Nephron (organoid): ENCODE data around the gene PPP3CA.

Source experiments
- H3K27ac Mint-ChIP-seq, 3 experiments: 2 replicates each; pipeline ENCODE4 v1.8.0; 2020; ENCODE audit warnings: mixed read lengths in 3 of 3, mild to moderate bottlenecking in 2 of 3, moderate library complexity in 1 of 3
- H3K27me3 Mint-ChIP-seq: 2 replicates; pipeline ENCODE4 v1.8.0; 2021; ENCODE audit warnings: low read depth, mild to moderate bottlenecking, moderate library complexity, mixed read lengths
- H3K36me3 Mint-ChIP-seq: 2 replicates; pipeline ENCODE4 v1.8.0; 2020; ENCODE audit warnings: low read depth, mixed read lengths
- H3K4me1 Mint-ChIP-seq: 2 replicates; pipeline ENCODE4 v1.8.0; 2020; ENCODE audit warnings: mixed read lengths
- H3K4me3 Mint-ChIP-seq, 3 experiments: 2 replicates each; pipeline ENCODE4 v1.8.0; 2020; ENCODE audit warnings: mild to moderate bottlenecking in 3 of 3, mixed read lengths in 3 of 3, moderate library complexity in 2 of 3
- H3K9me3 Mint-ChIP-seq: 2 replicates; pipeline ENCODE4 v1.8.0; 2020; ENCODE audit warnings: mixed read lengths
- TF ChIP-seq, protein P1 (sequence below), 3 experiments: fragments of 200-600 bp; sonication (generic); IDR thresholded peaks; one replicate each; pipeline ENCODE4 v1.5.0; 2021; ENCODE audit warnings: antibody characterized with exemption in 3 of 3; ENCODE audit not compliant: unreplicated experiment in 3 of 3

Gene PPP3CA

DNA sequence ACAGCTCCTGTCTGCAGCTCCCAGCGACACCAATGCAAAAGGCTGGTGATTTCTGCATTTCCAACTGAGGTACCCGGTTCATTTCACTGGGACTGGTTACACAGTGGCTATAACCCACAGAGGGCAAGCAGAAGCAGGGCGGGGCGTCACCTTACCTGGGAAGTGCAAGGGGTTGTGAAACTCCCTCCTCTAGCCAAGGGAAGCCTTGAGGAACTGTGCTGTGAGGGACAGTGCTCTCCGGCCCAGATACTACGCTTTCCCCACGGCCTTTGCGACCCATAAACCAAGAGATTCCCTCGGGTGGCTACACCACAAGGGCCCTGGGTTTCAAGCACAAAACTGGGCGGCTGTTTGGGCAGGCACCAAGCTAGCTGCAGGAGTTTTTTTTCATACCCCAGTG, 218.9 kb downstream of the PPP3CA start:
- TF ChIP-seq, protein P1, sequence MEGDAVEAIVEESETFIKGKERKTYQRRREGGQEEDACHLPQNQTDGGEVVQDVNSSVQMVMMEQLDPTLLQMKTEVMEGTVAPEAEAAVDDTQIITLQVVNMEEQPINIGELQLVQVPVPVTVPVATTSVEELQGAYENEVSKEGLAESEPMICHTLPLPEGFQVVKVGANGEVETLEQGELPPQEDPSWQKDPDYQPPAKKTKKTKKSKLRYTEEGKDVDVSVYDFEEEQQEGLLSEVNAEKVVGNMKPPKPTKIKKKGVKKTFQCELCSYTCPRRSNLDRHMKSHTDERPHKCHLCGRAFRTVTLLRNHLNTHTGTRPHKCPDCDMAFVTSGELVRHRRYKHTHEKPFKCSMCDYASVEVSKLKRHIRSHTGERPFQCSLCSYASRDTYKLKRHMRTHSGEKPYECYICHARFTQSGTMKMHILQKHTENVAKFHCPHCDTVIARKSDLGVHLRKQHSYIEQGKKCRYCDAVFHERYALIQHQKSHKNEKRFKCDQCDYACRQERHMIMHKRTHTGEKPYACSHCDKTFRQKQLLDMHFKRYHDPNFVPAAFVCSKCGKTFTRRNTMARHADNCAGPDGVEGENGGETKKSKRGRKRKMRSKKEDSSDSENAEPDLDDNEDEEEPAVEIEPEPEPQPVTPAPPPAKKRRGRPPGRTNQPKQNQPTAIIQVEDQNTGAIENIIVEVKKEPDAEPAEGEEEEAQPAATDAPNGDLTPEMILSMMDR (IDR thresholded peaks at IDR 0.05; ENCODE audit: unreplicated experiment in 3 of 3): no peak
- Mint-ChIP-seq H3K27ac (no peak overlapping the region), H3K27me3 (no peaks in the 10 kb centered on the region), H3K4me3 (no peak overlapping the region), H3K4me1 (no peaks in the 10 kb centered on the region), H3K36me3 (peaks cover 10% of the 10 kb centered on the region), H3K9me3 (peaks cover 26% of the 10 kb centered on the region)

DNA sequence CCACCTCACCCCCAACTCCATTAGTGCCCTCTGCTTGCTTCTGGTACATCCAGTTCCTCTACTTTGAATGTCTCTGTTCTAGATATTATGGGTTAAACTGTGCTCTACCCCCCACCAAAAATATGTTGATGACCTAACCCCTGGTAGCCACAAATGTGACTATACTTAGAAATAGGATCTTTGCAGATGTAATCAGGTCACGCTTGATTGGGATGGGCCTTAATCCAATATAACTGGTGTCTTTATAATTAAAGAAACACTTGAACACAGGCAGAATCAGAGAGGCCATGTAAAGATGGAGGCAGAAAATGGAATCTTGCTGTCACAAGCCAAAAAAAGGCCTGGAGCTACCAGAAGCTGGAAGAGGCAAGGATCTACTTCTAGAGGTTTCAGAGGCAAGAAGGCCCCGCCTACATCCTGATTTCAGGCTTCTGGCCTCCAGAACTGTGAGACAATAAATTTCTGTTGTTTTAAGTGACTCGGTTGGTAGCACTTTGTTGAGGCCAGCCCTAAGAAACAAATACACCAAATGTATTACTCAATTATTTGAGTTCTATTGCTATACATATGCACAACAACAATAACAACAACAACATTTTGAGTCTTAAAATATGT, 220.0 kb downstream of the PPP3CA start:
- Mint-ChIP-seq H3K9me3 (peaks cover 15% of the 10 kb centered on the region), H3K27me3 (no peaks in the 10 kb centered on the region), H3K36me3 (peaks cover 6% of the 10 kb centered on the region), H3K4me1 (no peaks in the 10 kb centered on the region), H3K4me3 (no peak overlapping the region), H3K27ac (no peak overlapping the region)
- TF ChIP-seq, protein P1 (IDR thresholded peaks at IDR 0.05; ENCODE audit: unreplicated experiment in 3 of 3): no peak

DNA sequence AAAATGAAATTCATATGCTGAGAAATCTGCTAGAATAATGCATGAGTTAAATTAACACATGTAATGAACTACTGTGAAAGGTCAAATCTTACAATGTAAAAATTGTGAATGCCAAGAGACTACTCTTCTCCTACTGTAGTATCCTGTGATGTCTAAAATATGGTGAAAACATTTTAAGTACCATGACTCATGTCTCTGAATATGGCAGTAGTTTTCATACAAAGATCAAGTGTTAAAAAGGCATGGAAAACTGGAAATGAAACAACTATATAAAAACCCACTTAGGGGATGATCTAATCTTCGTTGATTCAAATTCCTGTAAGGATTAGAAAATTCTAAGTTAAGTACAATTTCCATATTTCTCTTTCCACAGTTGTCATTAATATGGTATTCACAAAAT, 221.3 kb downstream of the PPP3CA start:
- Mint-ChIP-seq H3K9me3 (peaks cover 6% of the 10 kb centered on the region), H3K4me1 (no peaks in the 10 kb centered on the region), H3K27ac (no peak overlapping the region), H3K36me3 (peaks cover 6% of the 10 kb centered on the region), H3K27me3 (no peaks in the 10 kb centered on the region), H3K4me3 (no peak overlapping the region)
- TF ChIP-seq, protein P1 (IDR thresholded peaks at IDR 0.05; ENCODE audit: unreplicated experiment in 3 of 3): no peak

DNA sequence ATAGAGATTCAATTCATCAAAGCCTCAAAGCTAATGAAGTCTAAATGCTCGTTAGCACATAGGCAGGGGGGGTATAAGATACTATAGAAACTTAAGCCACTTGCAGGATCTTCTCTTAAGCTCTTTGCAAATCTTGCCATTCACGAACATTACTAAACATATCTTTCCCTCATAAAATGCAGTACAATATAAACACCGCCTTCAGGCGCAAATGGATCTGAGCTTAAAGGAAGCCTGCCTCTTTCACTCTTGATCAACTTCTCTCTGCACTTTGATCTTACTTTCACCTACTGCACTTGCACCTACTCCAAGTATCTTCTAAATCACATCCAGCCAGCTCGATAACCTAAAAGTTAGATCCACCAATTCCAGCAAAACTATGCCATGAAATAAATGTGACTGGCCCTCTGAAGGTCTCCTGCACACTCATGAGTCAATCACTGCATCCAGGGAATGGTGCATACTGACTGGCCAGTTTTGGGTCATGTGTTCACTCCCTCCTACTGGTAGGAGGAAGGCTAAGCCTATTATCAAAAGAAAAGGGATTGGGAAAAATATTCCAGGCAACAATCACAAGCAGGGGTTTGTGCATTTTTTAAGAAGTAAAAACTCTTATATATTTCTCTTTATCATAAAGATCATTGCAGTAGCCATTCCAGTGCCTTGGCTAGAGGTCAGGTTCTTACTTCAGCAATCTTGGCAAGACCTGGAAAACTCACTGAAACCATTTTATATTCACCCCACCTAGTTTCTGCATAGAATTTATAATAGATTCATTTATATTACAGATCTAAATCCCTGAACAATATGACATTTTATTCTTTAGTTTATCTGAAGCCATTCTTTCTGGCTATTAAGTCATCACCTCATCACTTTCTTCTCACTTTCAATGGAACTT, 222.0 kb downstream of the PPP3CA start:
- no peaks in the 10 kb centered on the region for H3K4me1 Mint-ChIP-seq
- TF ChIP-seq, protein P1 (IDR thresholded peaks at IDR 0.05; ENCODE audit: unreplicated experiment in 3 of 3): no peak
- no peak overlapping the region for H3K27ac Mint-ChIP-seq
- peaks cover 5% of the 10 kb centered on the region for H3K9me3 Mint-ChIP-seq
- no peaks in the 10 kb centered on the region for H3K27me3 Mint-ChIP-seq
- H3K4me3 Mint-ChIP-seq: no peak overlapping the region
- peaks cover 6% of the 10 kb centered on the region for H3K36me3 Mint-ChIP-seq

DNA sequence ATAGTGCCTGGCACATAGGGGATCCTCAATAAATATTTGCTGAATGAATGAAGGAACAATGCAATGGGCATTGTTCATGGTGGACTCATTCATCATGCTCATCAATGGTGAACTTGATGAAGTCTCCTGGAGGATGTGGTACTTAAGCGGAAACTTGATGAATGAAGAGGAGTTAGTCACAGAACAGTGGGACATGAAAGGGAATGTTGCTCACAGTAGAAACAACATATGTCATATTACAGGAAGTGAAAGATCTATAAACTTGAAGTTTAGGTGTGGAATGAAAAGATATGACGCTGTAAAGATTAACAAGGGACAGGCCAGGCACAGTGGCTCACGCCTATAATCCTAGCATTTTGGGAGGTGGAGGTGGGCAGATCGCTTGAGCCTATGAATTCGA, 224.1 kb downstream of the PPP3CA start:
- Mint-ChIP-seq H3K27me3 (no peaks in the 10 kb centered on the region), H3K4me1 (no peaks in the 10 kb centered on the region), H3K9me3 (no peaks in the 10 kb centered on the region), H3K4me3 (no peak overlapping the region), H3K27ac (no peak overlapping the region), H3K36me3 (no peaks in the 10 kb centered on the region)
- TF ChIP-seq, protein P1 (IDR thresholded peaks at IDR 0.05; ENCODE audit: unreplicated experiment in 3 of 3): no peak
